ENCODE results near the gene HAUS8.

DNA sequence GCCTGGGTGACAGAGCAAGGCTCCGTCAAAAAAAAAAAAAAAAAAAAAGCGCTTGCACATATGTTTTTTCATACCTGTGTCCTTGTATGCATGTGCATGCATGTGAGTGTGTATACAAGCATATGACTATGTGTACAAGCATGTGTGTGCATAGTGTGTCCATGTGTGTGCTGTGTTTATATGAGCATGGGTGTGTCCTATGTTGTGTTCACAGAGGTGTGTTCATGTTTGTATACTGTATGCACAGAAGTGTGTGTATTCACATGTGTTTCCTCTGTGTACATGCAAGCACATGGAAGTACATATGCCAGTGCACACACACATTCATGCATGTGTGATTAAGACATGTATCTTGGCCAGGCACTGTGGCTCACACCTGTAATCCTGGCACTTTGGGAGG is 17.4 kb upstream of the HAUS8 start:
- TF ChIP-seq ARNT (IDR thresholded peaks at IDR 0.05) (no peak), NFRKB (IDR thresholded peaks at IDR 0.05) (no peak), L3MBTL2 (conservative IDR thresholded peaks at IDR 0.05) (no peak), FOXK2 (IDR thresholded peaks at IDR 0.05) (no peak), FOXM1 (IDR thresholded peaks at IDR 0.05; ENCODE audit: borderline replicate concordance) (no peak), HDGF (IDR thresholded peaks at IDR 0.05; ENCODE audit: borderline replicate concordance) (no peak), ELF4 (IDR thresholded peaks at IDR 0.05) (no peak), ZNF384 (IDR thresholded peaks at IDR 0.05) (no peak)

Data from HEK293T (cell line).